Coronary artery (tissue), 2 donors: ENCODE results near the gene CLCN7.

ENCODE experiments used
- DNase-seq: peaks from one replicate; pipeline ENCODE4 v3.0.0-alpha.2; 2017; ENCODE audit warnings: low spot score
- H3K27ac ChIP-seq, 2 donors: fragments of 200-600 bp; sonication (generic); one replicate each; pipeline ENCODE4 v1.5.1; 2016 to 2019
- H3K4me3 ChIP-seq: fragments of 200-600 bp; sonication (generic); 2 replicates; pipeline ENCODE4 v1.5.1; 2016; ENCODE audit warnings: mild to moderate bottlenecking, moderate library complexity
- CTCF ChIP-seq: fragments of 200-600 bp; sonication (generic); IDR thresholded peaks from one replicate; pipeline ENCODE4 v1.5.1; 2019; ENCODE audit warnings: antibody characterized with exemption

The CLCN7 gene

GRCh38 chr16:1495889-1496262, 21.0 kb upstream of the CLCN7 start:
- no peak for DNase-seq
- TF ChIP-seq CTCF = no peak

GRCh38 chr16:1495211-1495888, 20.5 kb upstream of the CLCN7 start:
- DNase-seq = no peak
- no peak overlapping the region for H3K4me3 ChIP-seq

More at GRCh38 chr16:1495889-1496262, 21.0 kb upstream of the CLCN7 start:
- Histone ChIP-seq H3K27ac (no peak overlapping the region), H3K4me3 (no peak overlapping the region)

GRCh38 chr16:1494711-1495110, 19.9 kb upstream of the CLCN7 start:
- no peak for TF ChIP-seq CTCF
- peak overlapping the region in 1 of 2 donors; percentile 94 for H3K27ac ChIP-seq
- peak overlapping the region; percentile 94 for H3K4me3 ChIP-seq
- no peak for DNase-seq

More at GRCh38 chr16:1495211-1495888, 20.5 kb upstream of the CLCN7 start:
- no peak for TF ChIP-seq CTCF
- no peak overlapping the region for H3K27ac ChIP-seq

DNA sequence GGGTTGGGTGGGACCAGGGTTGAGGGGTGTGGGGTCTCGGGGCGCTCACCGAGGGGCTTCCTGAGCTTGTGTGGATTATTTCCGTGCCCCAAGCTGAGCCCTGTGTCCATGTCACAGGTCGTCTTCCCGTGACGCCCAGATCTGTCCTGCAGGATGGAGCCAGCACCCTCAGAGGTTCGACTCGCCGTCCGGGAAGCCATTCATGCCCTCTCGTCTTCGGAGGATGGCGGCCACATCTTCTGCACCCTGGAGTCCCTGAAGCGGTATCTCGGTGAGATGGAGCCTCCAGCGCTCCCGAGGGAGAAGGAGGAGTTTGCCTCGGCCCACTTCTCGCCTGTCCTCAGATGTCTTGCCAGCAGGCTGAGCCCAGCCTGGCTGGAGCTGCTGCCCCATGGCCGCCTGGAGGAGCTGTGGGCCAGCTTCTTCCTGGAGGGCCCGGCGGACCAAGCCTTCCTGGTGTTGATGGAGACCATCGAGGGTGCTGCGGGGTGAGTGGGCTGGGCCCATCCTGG, 19.4 kb upstream of the CLCN7 start:
- peak overlapping the region; percentile 79 to 94 for H3K27ac ChIP-seq
- TF ChIP-seq CTCF = peak; percentile 29
- peak; percentile 84 for DNase-seq
- H3K4me3 ChIP-seq = peak overlapping the region; percentile 94

GRCh38 chr16:1493746-1494094, 18.9 kb upstream of the CLCN7 start:
- peak overlapping the region; percentile 79 to 94 for H3K27ac ChIP-seq
- no peak for DNase-seq
- peak overlapping the region; percentile 94 for H3K4me3 ChIP-seq
- no peak for TF ChIP-seq CTCF

- H3K27ac ChIP-seq = peak within 1 kb of the TSS; percentile 79 to 94
- peak within 1 kb of the TSS; percentile 94 for H3K4me3 ChIP-seq
- DNase-seq = peak; percentile 82
- no peak for TF ChIP-seq CTCF
Observed at GRCh38 chr16:1492923-1493745, 18.3 kb upstream of the CLCN7 start, which contains the start of gene TELO2. TSS of gene TELO2 (plus strand) at chr16:1493360. CDS start at chr16:1494282, 922 bp downstream.
